Measurements from ENCODE around the gene WDR33.

WDR33 gene

DNA sequence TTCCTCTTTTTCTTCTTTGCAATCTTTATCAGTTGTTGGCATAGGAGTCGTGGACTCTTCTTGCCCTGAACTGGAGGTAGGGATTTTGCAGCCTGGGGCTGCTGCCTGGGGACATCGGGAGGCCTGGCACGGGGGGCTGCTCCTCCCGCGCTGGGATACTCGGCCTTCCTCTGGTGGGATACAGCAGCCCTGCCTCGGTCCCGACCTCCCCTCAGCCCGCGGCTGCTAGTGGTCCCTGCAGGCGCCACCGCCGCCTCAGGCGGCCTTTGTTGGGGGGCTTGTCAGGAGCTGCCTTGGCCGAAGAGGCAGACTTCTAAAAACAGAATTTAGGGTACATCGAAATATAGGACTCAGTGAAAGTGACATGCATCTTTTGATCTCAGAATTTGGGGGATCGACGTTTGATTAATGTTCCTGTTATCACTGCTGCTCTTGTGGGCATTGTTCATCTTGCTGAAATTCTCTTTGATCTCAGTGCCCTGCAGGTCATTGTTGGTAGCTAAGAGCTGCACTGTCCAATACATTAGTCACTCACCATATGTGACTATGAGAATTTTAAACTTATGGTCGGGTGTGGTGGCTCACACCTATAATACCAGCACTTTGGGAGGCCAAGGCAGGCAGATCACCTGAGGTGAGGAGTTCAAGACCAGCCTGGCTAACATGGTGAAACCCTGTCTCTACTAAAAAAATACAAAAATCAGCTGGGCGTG lies 30.7 kb upstream of the WDR33 start (continued):
- TF ChIP-seq TSHZ2 (CRISPR knock-in tag; IDR thresholded peaks at IDR 0.05) (no peak), ZFP30 (CRISPR knock-in tag; IDR thresholded peaks at IDR 0.05) (no peak), PPARA (CRISPR knock-in tag; IDR thresholded peaks at IDR 0.05; ENCODE audit: borderline replicate concordance) (no peak), OSR1 (CRISPR knock-in tag; IDR thresholded peaks at IDR 0.05) (no peak), BACH2 (CRISPR knock-in tag; IDR thresholded peaks at IDR 0.05; ENCODE audit: borderline replicate concordance) (no peak), CSDC2 (CRISPR knock-in tag; IDR thresholded peaks at IDR 0.05) (no peak)

- no peak for ATAC-seq
- no peak for TF ChIP-seq BACH2 (CRISPR knock-in tag; IDR thresholded peaks at IDR 0.05; ENCODE audit: borderline replicate concordance)
- TF ChIP-seq, protein P1, sequence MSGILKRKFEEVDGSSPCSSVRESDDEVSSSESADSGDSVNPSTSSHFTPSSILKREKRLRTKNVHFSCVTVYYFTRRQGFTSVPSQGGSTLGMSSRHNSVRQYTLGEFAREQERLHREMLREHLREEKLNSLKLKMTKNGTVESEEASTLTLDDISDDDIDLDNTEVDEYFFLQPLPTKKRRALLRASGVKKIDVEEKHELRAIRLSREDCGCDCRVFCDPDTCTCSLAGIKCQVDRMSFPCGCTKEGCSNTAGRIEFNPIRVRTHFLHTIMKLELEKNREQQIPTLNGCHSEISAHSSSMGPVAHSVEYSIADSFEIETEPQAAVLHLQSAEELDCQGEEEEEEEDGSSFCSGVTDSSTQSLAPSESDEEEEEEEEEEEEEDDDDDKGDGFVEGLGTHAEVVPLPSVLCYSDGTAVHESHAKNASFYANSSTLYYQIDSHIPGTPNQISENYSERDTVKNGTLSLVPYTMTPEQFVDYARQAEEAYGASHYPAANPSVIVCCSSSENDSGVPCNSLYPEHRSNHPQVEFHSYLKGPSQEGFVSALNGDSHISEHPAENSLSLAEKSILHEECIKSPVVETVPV (CRISPR knock-in tag; IDR thresholded peaks at IDR 0.05): no peak
- TF ChIP-seq, protein P2, sequence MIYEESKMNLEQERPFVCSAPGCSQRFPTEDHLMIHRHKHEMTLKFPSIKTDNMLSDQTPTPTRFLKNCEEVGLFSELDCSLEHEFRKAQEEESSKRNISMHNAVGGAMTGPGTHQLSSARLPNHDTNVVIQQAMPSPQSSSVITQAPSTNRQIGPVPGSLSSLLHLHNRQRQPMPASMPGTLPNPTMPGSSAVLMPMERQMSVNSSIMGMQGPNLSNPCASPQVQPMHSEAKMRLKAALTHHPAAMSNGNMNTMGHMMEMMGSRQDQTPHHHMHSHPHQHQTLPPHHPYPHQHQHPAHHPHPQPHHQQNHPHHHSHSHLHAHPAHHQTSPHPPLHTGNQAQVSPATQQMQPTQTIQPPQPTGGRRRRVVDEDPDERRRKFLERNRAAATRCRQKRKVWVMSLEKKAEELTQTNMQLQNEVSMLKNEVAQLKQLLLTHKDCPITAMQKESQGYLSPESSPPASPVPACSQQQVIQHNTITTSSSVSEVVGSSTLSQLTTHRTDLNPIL (CRISPR knock-in tag; IDR thresholded peaks at IDR 0.05; ENCODE audit: low read depth): no peak
- TF ChIP-seq ZFP30 (CRISPR knock-in tag; IDR thresholded peaks at IDR 0.05): no peak
- TF ChIP-seq ISL1 (CRISPR knock-in tag; IDR thresholded peaks at IDR 0.05): no peak
- TF ChIP-seq ZNF70 (CRISPR knock-in tag; IDR thresholded peaks at IDR 0.05): no peak
- no peak for TF ChIP-seq CSDC2 (CRISPR knock-in tag; IDR thresholded peaks at IDR 0.05)
- no peak for TF ChIP-seq ARNTL (CRISPR knock-in tag; IDR thresholded peaks at IDR 0.05; ENCODE audit: borderline replicate concordance, low read depth)
- no peak for TF ChIP-seq SNAI2 (CRISPR knock-in tag; IDR thresholded peaks at IDR 0.05)
- no peak for TF ChIP-seq OSR1 (CRISPR knock-in tag; IDR thresholded peaks at IDR 0.05)
- TF ChIP-seq PPARA (CRISPR knock-in tag; IDR thresholded peaks at IDR 0.05; ENCODE audit: borderline replicate concordance): no peak
- TF ChIP-seq POU6F1 (CRISPR knock-in tag; IDR thresholded peaks at IDR 0.05; ENCODE audit: borderline replicate concordance, low read depth): no peak
- TF ChIP-seq TSHZ2 (CRISPR knock-in tag; IDR thresholded peaks at IDR 0.05): no peak
- no peak for TF ChIP-seq ESRRG (CRISPR knock-in tag; IDR thresholded peaks at IDR 0.05)
- no peak for TF ChIP-seq TOX (CRISPR knock-in tag; IDR thresholded peaks at IDR 0.05; ENCODE audit: borderline replicate concordance)
- TF ChIP-seq GLIS3 (CRISPR knock-in tag; IDR thresholded peaks at IDR 0.05): no peak
- no peak for TF ChIP-seq TCF4 (CRISPR knock-in tag; IDR thresholded peaks at IDR 0.05; ENCODE audit: borderline replicate concordance)
Measured at GRCh38 chr2:127840893-127841292, 29.9 kb upstream of the WDR33 start.

DNA sequence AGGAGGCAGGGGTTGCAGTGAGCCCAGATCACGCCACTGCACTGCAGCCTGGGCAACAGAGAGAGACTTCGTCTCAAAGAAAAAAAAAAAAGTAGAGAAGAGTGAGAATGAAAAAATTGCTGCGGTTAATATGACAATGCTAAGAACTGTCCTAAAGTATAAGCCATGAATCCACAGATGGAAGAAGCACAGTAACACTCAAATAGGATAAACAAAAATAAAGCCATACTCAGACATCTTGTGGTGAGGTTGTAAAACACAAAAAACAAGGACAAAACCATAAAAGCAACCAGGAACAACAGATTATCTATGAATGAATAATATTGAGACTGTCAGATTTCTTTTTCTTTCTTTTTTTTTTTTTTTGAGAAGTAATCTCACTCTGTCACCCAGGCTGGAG lies 24.0 kb upstream of the WDR33 start:
- ATAC-seq: no peak
- TF ChIP-seq POU6F1 (CRISPR knock-in tag; IDR thresholded peaks at IDR 0.05; ENCODE audit: borderline replicate concordance, low read depth) (no peak), RARB (CRISPR knock-in tag; IDR thresholded peaks at IDR 0.05) (no peak), BACH2 (CRISPR knock-in tag; IDR thresholded peaks at IDR 0.05; ENCODE audit: borderline replicate concordance) (no peak), OSR1 (CRISPR knock-in tag; IDR thresholded peaks at IDR 0.05) (no peak), ARNTL (CRISPR knock-in tag; IDR thresholded peaks at IDR 0.05; ENCODE audit: borderline replicate concordance, low read depth) (no peak), ESRRG (CRISPR knock-in tag; IDR thresholded peaks at IDR 0.05) (no peak), SNAI2 (CRISPR knock-in tag; IDR thresholded peaks at IDR 0.05) (no peak), TCF4 (CRISPR knock-in tag; IDR thresholded peaks at IDR 0.05; ENCODE audit: borderline replicate concordance) (no peak), ZNF8 (CRISPR knock-in tag; IDR thresholded peaks at IDR 0.05) (no peak), ZFP30 (CRISPR knock-in tag; IDR thresholded peaks at IDR 0.05) (no peak), GLIS3 (CRISPR knock-in tag; IDR thresholded peaks at IDR 0.05) (no peak)
- TF ChIP-seq, protein P1 (CRISPR knock-in tag; IDR thresholded peaks at IDR 0.05): no peak
- TF ChIP-seq, protein P2 (CRISPR knock-in tag; IDR thresholded peaks at IDR 0.05; ENCODE audit: low read depth): no peak

Data from SK-N-SH treated with all-trans-retinoic acid at 6 μM for 48 hours (cell line).